Activated CD8-positive, alpha-beta memory T cell treated with anti-CD3 and anti-CD28 coated beads for 48 hours (primary cell): Measurements from ENCODE around the gene CALML3.

Experiments
- DNase-seq, 3 experiments: peaks; one replicate each; pipeline ENCODE4 v3.0.0-alpha.2; 2020; ENCODE audit warnings: low read depth in 2 of 3, low spot score in 2 of 3

CALML3 gene

GRCh38 chr10:5565671-5566581, 41.2 kb downstream of the CALML3 start:
- DNase-seq: no peak

DNA sequence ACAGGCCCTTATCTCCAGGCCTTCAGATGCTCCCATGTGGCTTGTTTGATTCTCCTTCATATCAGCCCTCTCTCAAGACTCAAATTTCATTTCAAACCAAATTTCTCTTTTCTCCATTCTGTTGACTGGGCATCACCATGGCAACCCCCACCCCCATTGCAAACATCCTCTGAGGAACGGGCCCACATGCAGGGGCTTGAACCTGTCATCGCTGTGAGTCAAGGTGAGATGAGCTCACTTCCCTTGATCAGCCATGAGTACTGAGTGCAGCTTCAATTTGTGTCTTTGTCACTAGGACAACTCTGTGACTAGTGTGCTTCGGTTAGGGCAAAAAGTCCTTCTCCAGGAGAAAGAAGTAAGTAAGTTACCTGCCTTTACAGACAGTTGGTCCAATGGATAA, 41.9 kb downstream of the CALML3 start:
- no peak for DNase-seq

- DNase-seq: no peak
Observed at GRCh38 chr10:5567477-5567876, 42.7 kb downstream of the CALML3 start.

GRCh38 chr10:5568984-5569383, 44.2 kb downstream of the CALML3 start:
- DNase-seq: no peak

DNA sequence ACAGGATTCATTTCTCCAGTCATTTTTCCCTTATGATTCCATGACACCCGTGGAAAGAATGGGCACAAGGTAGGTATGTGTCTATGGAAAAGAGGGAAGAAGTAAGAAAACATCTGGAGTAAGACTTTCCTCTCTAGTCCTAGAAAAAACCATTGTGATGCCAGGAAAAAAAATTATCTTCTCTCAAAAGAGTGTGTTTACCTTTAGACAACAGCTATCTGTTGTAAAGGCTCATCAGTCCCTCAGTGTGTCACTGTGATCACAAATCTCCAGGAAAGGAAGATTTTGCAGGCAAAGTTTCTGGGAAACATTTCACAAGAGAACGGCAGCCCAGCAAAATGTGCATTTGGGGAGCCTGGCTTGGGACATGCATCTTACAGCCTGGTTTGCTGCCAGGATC, 44.8 kb downstream of the CALML3 start:
- no peak for DNase-seq

GRCh38 chr10:5570007-5570655, 45.4 kb downstream of the CALML3 start:
- DNase-seq: no peak

DNA sequence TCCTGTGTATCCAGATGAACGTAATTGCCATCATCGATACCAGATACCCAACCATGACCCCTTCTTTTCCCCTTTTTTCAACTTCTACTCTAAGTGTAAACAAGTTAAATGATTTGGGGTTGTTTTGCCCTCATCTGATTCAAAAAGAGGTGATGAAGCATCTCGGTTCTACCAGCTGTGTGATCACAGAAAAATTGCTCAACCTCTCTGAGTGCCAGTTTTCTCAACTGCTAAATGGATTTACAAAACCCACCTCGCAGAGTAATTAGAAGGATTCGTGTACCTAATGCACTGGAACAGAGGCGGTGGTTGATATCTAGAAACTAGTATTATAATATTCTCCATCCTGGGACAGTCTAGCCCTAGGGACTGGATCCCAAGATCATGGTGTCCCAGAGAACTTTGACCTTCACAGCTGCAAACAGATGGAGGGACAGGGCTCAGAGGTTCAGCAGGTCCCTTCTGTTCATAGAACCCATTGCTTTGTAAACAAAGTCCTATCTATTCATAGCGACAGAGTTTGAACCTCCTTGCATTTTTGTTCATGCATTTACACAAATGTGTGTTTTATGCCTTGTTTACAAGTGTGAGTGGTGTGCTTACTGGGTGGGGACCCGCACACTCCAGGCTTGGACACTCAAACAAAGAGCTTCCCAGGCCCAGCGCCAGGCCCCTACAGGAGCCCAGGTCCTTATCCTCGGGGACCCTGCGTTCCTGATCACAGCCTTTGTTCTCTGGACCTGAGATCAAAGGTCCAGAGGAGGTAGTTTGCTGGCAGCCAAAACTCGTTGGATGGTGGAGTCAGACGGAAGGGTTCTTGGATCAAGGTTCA, 46.4 kb downstream of the CALML3 start:
- no peak for DNase-seq

DNA sequence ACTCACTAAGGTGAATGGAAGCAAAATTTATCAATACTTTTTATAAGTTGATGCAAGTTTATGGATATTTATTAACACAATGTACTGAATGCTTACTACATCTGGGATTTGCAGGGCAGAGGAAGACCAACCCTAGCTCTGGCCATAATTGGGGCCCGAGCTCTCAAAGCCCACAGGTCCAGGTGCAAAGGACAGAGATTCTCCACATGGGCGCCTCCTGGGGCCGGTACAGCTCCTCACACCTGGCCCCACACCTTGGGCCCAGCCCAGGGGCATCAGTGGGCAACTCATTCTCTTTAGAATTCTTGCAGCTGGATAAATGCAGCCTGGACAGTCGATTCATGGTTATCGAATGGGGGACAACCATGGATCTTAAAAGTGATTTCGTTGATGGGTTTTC, 47.1 kb downstream of the CALML3 start:
- DNase-seq: no peak

GRCh38 chr10:5573319-5573950, 48.7 kb downstream of the CALML3 start:
- DNase-seq: no peak

DNA sequence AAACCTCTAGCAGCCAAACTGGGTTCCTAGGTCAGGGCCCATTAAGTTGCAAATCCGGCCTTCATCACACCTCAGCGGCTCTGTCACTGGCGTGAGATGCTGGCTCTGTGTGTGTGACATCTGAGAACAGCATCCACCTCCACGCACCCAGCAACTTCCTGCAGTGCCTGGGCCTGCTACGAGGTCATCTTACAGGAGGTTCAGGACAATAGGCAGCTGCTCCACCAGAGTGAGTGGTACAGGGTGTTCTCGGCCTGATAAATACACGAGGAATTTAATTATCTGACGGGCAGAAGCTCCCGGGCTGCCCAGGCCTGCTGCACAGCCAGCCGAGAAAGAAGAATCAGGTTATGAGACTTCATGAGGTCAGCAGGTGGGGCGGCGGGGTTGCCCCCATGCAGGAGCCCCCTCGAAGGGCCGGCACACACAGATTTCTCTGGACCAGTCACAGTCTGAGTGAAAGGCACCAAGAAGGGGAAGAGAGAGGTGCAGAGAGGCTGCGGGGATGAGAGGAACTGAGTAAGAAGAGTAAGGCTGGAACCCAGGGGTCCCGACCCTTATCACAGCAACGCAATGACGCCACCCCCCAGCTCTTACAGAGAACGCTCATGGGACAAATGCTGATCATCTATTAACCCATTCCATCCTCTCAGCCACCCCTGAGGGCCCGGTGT, 49.3 kb downstream of the CALML3 start:
- DNase-seq: no peak

GRCh38 chr10:5574642-5575131, 49.9 kb downstream of the CALML3 start:
- no peak for DNase-seq

- no peak for DNase-seq
Observed at GRCh38 chr10:5575144-5575481, 50.4 kb downstream of the CALML3 start.

DNA sequence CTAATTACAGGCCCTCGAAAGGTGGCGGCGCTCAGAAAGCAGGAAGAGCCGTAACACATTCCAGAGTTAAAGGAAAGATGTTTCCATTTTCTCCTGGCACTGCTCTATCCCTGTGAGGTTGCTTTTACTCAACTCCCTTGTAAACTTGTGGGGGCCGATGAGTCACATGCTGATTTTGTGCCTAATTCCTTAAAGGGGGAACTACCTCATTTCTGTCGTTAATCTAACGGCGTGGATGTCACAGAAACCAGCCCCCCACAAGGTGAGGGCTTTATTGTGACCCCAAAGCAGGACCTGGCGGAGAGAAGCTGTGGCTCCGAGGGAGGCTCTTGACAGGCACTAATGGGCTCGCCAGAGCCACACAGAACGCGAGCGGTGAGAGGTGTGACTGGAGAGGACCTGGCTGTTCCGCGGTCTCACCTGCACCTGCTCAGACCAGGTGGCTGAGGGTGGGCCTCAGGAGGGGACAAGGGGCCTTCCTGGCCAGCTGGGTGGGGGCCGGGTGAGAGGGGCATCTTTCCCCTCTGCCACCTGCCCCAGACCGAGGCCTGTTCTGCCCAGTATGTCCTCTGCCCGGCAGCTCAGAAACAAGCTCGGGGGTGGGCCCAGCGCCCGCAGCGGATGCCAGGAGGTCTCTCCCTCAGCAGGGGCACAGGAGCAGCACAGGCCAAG, 50.9 kb downstream of the CALML3 start:
- no peak for DNase-seq

DNA sequence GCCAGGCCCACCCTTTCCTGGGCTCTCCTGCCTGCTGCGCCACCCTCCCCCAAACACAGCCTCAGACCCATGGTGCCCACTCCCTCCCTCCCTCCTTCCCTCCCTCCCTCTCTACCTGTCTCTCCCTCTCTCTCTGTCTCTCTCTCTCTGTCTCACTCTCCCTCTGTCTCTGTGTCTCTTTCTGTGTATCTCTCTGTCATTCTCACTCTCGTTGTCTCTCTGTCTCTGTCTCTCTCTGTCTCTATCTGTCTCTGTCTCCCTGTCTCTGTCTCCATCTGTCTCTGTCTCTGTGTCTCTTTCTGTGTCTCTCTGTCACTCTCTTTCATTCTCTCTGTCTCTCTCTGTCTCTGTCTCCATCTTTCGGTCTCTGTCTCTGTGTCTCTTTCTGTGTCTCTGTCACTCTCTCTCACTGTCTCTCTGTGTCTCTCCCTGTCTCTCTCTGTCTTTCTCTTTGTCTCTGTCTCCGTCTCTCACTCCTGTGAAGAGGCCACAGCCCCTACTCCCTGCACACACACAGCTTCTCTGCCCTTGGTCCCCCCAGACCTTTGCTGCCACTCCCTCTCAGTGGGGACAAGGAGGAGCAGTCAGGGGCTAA, 51.5 kb downstream of the CALML3 start:
- no peak for DNase-seq
